Measurements from ENCODE around the gene SPOCK2.

SPOCK2 gene

DNA sequence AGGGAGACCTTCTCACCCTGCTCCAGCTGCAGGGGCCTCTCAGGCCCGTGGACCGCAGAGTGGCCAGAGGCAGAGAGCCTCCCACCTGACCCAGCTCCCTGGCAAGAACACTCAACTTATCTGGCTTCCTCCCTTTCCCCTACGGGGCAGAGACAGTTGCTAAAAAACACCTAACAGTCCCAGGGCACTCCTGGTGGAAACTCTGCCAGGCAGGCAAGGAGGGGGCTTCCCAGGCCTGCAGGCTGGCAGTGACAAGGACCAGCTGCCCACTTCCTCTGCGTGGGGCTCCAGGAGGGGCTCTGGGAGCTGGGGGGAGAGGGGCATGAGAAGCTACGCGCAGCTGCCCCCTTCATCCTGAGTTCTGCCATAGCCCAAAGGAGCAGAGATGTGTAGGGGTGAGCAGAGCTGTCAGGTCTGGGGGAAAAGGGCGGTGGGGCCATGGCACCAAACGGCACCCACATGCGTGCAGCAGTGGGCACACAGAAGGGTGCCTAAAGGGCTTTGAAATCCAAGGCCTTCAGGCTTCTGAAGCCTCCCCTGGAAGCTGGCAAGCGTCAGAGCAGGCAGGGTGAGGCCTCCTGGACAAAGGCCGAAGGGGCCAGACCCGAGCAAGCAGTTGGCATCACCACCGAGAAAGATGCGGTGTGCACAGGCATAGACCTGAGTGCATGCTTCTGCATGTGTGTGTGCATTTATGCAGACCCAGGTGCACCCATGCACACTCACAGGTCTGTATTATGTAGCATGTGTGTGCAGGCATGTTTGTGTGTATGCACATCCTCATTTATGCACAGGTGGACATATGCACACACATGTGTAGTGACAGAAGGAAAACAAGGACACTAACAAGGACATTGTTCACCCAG, 14.4 kb downstream of the SPOCK2 start:
- no peak for DNase-seq (ENCODE audit: low spot score)

DNA sequence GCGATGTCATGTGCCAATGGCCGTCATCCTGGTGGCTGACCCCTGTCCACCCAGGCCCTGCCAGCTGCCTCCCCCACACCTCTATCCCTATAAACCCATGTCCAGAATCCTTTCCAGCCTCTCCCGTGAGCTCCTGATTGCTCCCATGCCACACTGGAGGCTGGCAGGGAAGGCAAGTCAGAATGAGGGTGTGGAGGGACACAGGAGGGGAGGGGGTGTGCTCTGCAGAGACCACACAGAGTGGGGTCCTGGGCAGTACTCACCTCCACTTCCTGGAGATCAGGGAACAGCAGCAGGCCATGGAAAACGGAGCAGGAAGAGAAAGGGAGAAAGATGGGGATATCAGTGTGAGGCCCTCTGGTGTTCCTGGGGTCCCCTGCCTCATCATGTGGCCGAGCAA, 15.7 kb downstream of the SPOCK2 start:
- DNase-seq (ENCODE audit: low spot score), result no peak

DNA sequence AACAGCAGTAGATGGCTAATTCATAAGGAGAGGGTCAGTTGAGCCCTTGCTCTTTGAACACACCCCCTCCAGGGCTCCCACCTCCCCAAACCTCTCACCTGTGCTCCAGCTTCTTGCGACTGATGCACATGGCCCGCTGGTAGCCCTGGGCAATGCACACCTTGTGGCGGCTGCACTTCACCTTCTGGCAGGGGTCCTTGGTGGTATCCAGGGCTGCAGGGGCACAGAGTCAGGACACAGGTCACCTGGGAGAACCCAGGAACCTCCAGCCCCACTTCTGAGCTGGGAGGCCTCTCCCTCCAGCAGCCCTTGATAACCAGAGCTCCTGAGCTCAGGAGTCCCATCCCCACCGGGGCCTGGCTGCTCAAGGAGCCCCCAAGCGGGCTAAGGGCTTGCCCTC, 16.3 kb downstream of the SPOCK2 start:
- DNase-seq (ENCODE audit: low spot score), result no peak

DNA sequence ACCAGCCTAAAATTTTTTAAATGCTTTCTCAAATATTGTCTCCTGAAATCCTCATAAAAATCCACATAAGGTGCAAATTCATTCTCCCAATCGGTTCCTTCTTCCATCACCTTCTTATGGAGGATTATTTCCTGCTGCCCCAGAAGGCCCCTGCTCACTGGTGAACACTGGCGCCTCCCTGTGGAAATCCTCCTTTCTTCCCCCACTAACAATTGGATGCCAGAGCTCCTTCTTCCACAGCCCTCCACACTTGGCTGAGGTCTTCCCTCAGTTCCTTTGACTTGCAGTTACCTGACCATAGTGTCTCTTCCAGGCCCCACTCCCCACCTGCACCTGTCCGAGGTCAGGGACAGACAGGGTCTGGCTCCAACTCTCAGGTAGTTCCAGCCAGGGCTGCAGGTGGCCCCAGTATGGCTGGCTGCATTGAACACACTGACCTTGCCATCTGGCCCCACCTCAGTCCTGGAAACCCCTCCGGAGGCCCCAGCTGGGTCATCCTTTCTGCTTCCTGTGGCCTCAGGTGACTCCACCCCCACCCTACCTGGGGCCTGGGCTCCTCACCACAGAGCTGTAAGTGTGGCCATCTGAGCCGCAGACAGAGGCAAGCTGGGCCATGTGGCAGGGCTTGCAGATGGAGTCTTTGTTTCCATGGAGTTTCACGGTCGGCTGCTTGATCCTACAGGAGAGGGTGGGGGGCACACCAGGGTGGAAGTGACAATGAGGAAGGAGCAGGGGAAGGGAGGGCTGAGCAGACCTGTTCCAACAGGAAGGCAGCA, 18.4 kb downstream of the SPOCK2 start:
- no peak for DNase-seq (ENCODE audit: low spot score)

DNA sequence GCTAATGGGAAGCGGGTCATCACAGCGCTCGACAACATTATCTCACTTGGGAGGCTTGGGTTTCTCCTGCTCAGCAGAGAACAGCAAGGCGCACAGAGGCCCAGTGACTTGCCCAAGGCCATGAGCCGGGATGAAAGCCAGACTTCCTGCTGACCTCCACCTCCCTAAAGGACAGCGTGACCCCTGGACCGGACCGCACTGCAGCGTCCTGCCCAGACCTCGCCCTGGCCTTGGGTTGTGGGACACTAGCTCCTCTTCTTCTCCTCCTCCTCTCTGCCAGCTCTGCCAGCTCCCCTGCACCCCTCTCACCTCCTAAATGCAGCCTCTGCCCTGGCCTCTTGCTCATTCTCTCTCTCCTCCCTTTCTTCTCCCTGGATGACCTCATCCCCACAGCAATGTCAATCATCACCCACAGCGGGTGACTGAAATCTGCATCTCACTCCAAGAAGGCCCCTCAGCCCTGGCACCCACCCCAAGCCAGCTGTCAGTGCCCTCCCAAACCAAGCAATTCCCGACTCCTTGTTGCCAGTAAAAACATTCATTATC, 19.4 kb downstream of the SPOCK2 start:
- DNase-seq (ENCODE audit: low spot score), result no peak

DNA sequence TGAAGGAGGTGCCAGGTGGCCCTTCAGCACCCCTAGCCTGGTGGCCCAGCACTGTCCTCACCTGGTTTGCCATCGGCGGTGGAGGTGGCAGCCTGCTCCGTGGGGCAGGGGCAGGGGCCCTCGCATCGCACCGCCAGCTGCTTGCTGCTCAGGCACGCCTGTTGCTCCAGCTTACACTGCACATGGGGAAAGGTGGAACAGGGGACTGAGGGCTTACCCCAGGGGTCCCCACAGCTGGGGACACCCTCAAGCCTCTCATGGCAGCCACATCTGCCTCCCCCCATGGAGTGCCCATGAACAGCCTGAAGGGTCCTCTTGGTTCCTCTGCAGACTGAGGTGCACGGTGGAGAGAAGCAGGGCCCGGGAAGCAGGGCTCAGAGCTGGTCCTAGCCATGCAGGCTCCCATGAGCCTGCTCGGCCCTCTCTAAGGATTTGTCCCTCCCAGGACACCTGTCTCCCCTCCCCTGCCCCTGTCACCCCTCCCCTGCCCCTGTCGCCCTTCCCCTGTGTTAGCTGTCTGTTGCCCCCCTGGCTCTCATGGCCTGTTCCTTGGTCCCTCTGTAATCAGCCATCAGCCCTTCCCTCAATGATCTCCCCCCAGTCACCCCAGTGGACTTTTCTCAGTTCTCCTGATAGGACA, 20.1 kb downstream of the SPOCK2 start:
- DNase-seq (ENCODE audit: low spot score), result no peak

DNA sequence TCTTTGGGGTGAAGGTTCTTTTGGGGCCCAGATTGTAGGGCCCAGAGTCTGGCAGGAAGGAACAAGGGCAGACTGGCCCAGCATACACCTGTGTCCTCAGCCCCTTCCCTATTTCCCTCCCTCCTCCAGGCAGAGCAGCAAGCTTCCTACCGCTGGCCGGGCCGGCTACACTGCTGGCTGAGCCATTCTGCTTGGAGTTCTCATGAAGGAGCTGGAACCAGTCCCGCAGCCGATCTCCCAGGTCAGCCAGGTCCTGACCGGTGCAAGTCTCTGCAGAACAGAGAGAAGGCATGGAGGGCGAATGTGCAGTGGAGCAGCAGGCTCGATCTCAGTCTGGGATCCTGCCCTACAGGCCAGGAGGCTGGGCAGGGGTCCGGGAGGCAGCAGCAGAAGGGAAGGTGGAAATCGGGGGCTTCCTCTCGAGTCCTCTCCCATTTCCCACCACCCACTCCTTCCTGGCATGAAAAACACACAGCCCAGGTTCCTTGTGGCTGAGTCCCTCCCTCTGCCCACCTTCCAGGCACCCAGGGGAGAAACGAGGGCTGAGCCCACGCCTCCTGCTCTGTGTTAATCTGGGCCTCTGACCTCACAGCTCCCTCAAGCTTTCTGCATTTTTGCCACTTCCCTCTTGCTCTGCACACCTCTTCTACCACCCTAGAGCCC, 20.8 kb downstream of the SPOCK2 start:
- DNase-seq (ENCODE audit: low spot score), result no peak

DNA sequence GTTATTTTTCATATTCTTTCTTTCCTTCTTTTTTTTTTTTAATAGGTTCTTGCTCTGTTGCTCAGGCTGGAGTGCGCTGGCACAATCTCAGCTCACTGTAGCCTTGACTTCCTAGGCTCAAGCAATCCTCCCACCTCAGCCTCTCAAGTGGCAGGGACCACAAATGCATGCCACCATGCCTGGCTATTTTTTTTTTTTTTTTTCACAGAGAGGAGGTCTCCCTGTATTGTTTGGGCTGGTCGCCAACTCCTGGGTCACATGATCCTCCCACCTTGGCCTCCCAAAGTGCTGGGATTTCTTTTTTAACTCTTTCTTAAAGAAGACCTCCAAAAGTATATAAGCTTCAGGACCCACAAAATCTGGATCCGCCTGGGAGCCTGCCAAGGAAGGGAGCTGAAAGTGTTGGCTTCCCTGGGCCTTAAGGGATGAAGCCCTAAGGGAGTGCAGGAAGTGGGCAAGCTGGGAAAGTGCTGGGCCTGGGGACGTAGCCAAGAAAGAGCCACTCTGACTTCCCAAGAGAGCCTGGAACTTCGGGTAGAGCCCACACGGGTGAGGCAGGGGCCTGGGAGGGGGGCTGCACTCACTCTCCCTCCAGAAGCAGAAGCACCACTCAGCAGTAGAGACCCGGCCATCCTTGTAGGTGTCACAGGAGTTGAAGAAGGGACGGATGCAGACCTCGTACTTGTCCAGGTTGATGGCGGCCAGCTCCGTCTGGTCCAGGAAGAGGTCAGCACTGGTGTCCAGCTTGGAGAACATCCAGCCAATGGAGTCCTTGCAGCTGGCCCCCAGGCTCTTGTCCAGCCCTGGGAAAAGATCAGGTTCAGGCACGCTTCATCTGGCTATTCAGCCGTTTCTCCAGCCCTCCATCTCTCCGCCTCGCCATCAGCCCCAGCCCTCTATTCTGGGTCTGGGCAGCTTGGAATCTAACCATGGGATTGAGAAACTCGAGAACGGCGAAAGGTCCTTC, 21.8 kb downstream of the SPOCK2 start:
- no peak for DNase-seq (ENCODE audit: low spot score)

DNA sequence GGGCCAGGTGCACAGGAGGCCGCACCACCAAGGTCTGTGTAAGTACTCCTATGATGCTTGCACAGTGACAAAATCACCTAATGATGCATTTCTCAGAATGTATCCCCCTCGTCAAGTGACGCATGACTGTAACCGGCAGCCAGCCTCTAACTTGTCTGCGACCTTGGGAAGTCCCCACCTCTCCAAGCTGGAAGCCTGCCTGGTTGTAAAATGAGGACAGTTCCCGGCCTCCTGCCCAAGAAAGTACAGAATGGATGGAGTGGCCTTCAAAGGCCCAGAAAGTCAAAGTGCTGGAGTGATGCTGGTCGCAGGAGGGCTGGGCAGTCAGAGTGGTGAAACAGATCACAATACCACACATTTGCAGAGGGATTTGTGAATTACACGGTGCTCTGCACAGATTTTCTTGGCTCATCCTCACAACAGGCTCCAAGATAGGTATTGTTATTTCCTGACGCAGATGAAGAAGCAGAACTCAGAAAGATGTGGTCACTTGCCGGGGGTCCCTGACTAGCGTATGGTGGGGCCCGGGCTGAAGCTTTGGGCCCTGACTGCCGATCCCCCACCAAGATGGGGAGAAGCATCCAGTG, 22.8 kb downstream of the SPOCK2 start:
- no peak for DNase-seq (ENCODE audit: low spot score)

DNA sequence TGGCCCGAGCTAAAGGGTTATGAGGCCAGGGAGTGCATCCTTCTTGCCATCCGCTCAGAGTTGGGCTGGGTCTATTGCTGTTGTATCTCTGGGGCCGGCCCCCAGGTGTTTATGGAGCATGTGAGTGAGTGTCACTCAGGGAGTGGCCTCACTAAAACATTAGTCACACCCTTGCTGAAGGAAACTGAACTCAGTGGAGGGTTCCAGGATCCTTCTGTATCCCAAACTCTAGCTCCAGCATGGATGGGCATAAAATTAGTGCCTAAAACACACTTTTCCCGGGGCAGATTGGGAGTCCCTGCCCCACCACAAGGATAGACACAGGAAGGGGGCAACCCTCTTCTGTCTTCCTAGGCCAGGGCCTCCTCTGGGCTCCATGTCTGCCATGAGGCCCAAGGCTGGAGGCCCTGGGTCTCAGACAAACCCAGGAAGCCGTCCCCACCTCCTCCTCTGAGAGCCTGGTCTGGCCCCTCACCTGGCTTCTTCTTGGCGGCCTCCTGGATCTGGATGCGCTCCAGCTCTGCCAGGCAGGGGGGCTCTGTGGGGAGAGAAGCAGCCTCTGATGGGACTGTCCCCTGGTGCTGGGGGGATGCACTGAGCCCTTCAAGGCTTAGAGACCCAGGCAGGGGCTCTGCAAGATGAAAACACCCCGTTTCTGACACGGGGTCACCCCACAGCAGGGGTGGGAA, 24.5 kb downstream of the SPOCK2 start:
- DNase-seq (ENCODE audit: low spot score), result no peak

DNA sequence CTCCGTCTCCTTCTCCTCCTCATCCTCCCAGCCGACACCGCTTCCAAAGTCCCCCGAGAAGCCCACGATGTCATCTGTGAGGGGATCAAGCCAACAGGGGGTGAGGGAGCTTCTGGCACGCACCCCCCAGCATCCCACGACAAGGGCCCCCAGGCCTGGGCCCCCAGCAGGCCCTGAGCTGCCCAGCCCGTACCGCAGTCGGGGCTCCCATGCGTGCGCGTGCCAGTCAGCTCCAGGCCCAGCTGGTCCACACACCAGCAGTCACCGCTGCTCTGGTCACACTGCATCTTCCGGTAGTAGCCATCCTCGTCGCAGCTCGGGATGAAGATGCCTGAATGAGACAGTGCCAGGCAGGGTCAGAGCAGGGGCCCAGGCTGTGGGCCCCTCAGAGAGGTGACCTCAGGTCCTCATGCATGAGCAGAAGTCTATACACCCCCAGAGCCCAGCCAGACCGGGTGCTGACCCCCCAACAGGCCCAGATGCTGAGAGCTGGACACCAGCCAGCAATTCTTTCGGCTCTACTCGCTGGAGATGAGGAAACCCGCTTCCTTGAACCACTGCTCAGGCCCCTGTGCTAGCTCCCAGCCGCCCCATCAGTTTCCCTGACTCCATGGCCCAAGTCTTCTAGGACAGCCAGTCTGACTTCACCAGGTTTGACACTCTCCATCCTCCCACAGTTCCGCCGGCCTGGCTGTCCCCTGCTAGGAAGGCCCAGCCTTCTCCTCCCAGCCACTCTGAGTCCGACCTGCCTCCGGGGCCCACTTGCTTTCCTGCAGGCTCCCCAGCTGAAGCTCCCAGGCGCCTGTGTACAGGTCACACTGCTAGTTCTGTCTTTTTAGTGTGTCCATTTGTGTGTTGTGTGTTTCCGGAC, 25.3 kb downstream of the SPOCK2 start:
- DNase-seq (ENCODE audit: low spot score), result no peak

DNA sequence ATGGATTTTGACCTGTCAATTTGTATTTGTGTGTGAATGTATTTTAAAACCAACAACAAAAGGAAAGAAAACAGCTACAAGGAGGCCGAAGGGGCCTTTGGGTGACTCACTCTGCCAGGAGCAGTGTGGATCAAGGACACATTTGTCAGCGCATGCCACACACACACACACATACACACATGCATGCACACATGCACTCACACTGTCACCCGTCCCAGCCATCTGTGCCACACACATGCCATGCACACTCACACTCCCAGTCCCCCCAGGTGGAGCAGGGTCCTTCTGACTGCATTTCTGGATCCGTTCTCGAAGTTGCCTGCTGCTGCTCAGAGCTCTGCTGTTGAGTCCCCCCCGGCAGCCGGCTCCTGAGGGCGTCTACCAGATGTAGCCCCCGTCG, 26.0 kb downstream of the SPOCK2 start:
- DNase-seq (ENCODE audit: low spot score), result no peak

DNA sequence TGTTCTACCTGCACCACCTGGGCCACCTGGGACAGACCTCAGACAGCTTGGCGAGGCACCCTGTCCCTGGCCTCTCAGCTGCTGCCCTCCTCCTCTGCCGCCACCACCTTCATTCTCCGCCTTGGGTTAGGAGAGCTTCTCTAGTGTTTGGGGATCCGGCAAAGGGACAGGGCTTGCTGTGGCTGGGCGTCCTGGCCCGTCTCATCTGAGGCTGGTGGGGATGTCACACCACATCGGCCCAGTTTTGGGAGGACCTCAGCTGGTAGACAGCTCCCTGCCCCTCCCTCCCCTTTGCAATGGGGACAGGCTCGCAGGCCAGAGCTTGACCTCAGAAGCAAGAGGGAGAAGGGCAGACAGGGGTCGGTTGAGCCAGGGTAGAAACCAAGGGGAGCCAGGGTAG, 26.4 kb downstream of the SPOCK2 start:
- DNase-seq (ENCODE audit: low spot score), result no peak

DNA sequence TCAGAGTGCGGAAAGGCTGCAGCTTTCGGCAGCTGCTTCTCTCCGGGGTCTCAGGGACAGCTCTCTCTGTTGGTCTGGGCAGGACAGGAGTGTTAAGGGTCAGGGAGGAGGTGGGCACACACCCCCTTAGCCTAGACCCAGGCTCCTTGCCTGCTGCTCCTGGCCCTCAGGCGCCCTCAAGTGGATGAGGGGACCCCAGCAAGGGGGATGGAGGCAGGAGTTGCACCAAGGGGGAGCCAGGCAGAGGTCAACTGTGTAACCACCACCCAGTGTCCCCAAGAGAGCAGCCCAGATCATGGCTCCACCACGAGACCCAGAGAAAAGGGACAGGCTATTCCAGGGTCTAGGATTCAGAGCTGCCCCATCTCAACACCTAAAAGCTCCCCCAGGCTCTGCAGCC, 26.9 kb downstream of the SPOCK2 start:
- DNase-seq (ENCODE audit: low spot score), result no peak

DNA sequence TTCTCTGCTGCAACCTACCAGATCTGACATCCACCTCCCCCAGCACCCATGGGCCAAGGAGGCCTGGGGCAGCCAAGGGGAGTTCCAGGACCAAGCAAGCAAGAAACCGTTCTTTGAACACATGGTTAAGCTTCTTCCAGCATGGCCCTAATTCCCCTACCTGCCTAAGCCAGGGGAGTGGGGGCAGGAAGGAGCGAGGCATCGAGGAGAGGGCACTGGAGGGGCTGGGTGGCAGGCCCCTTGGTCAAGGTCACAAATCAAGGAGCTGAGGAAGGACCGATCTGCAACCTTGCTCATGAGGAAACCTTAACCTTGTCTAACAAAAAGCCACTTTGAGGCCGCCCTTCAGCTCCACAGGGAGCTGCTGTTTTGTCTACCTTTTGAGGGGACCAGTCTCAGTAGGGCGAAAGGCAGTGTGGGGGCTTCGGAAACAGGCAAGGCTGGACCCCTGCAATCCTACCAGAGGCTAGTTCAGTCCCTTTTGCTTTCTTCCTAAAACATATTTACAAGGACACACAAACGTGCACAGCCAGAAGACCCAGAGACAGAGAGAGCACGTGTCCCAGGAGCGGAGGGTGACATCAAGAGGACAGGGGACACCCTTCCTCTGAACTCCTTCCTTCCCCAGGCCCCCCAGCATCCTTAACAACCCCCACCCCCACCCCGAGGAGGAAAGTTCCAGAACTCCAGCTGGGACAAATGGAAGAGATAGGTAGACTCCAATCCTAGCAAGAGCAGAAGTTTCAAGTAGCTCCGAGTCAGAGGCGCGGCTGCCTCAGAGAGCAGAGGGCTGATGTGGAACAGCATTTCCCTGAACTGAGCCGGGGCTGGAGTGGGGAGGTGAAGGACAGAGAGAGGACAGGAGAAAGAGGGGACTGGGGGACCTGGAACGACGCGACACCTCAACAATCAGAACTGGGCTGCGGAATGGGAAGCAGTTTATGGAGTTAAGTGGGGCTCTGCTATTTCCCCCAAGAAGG, 28.2 kb downstream of the SPOCK2 start:
- DNase-seq (ENCODE audit: low spot score), result no peak

DNA sequence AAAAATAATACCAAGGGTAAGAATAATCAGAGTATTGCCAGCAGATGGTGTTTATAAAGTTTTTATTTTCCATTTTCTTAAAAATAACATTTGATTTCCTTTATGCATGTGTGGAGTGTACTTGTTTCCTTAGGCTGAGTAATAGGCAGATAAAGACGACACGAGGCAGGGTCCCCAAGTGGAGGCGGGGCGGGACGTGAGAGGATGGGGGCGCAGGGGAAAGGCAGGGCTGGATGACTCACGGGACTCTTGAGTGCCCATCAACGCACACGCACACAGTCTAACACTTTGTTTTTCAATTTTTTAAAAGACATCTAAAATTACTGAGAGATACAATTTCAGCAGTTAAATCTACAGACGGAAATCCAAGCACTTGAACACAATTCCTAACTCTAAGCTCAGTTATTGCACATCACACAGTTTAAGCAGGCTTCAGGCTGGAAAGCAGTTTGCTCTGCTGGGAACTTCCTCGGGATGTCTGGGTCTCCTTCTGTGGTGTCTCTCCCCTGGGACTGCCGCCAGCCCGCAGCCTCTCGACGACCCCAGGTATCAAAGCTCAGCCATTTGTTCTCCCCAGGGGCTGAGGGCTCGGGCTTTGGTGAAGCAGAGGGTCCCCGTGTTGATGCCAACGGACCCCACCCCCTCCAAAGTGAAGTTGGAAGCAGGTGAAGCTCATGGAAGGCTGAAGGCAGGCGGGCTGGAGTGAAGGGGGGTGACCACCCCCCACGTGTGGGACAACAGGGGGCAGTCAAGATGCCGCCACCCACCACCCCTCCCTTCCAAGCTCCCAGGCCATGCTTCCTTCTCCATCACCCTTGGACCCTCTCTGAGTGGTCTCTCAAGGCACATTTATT, 29.1 kb downstream of the SPOCK2 start:
- DNase-seq (ENCODE audit: low spot score), result no peak
